OCI-LY1 (cell line): ENCODE results near the gene CFAP251.

Experiments used
- H2AFZ ChIP-seq: fragments of 200-600 bp; sonication (generic), shearing (Covaris generic); 2 replicates; pipeline ENCODE4 v1.6.0; 2014; ENCODE audit warnings: antibody characterized with exemption, mild to moderate bottlenecking, low read length
- H3F3A ChIP-seq: fragments of 200-600 bp; sonication (generic), shearing (Covaris generic); 2 replicates; pipeline ENCODE4 v1.6.0; 2014; ENCODE audit warnings: mild to moderate bottlenecking, antibody characterized with exemption, low read length, moderate library complexity; ENCODE audit not compliant: insufficient read depth
- H3K27ac ChIP-seq: fragments of 200-600 bp; sonication (generic); 2 replicates; pipeline ENCODE4 v1.5.1; 2014; ENCODE audit warnings: low read length, mixed run types, mild to moderate bottlenecking, low read depth; ENCODE audit not compliant: poor library complexity, severe bottlenecking
- H3K27me3 ChIP-seq: fragments of 200-600 bp; sonication (generic); 2 replicates; pipeline ENCODE4 v1.6.0; 2014; ENCODE audit warnings: antibody characterized with exemption, mild to moderate bottlenecking, low read length, moderate library complexity; ENCODE audit not compliant: insufficient read depth
- H3K36me3 ChIP-seq: fragments of 200-600 bp; sonication (generic); 2 replicates; pipeline ENCODE4 v1.6.1; 2014; ENCODE audit warnings: mild to moderate bottlenecking, antibody characterized with exemption, low read length, moderate library complexity, mixed read lengths; ENCODE audit not compliant: insufficient read depth
- H3K4me1 ChIP-seq: fragments of 200-600 bp; sonication (generic); 2 replicates; pipeline ENCODE4 v1.5.1; 2014; ENCODE audit warnings: mild to moderate bottlenecking, low read length, moderate library complexity; ENCODE audit not compliant: insufficient read depth, severe bottlenecking
- H3K4me2 ChIP-seq: fragments of 200-600 bp; sonication (generic), shearing (Covaris generic); 2 replicates; pipeline ENCODE4 v1.6.1; 2014; ENCODE audit warnings: low read length
- H3K4me3 ChIP-seq: fragments of 200-600 bp; sonication (generic); 2 replicates; pipeline ENCODE4 v1.5.1; 2014; ENCODE audit warnings: low read length, low read depth, mild to moderate bottlenecking, mixed read lengths; ENCODE audit not compliant: poor library complexity, severe bottlenecking
- H3K79me2 ChIP-seq: fragments of 200-600 bp; shearing (Covaris generic); 2 replicates; pipeline ENCODE4 v1.6.1; 2016; ENCODE audit warnings: mixed run types, low read length, mixed read lengths; ENCODE audit not compliant: insufficient read depth
- H3K9ac ChIP-seq: fragments of 200-600 bp; sonication (generic), shearing (Covaris generic); 2 replicates; pipeline ENCODE4 v1.6.1; 2014; ENCODE audit warnings: mild to moderate bottlenecking, low read length, mixed read lengths
- H3K9me2 ChIP-seq: fragments of 200-600 bp; sonication (generic), shearing (Covaris generic); 2 replicates; pipeline ENCODE4 v1.6.1; 2014; ENCODE audit warnings: low read depth, mild to moderate bottlenecking, low read length, mixed read lengths
- H3K9me3 ChIP-seq: fragments of 200-600 bp; shearing (Covaris generic); 2 replicates; pipeline ENCODE4 v1.6.1; 2014; ENCODE audit warnings: low read length, mixed read lengths
- H4K20me1 ChIP-seq: fragments of 200-600 bp; sonication (generic), shearing (Covaris generic); 2 replicates; pipeline ENCODE4 v1.6.0; 2016; ENCODE audit warnings: mild to moderate bottlenecking, low read length; ENCODE audit not compliant: insufficient read depth
- CTCF ChIP-seq: fragments of 200-600 bp; sonication (generic), shearing (Covaris generic); IDR thresholded peaks from 2 replicates; pipeline ENCODE4 v1.5.1; 2017; ENCODE audit warnings: mild to moderate bottlenecking, antibody characterized with exemption, low read length, moderate library complexity, mixed read lengths
- EZH2 ChIP-seq: fragments of 200-600 bp; sonication (generic), shearing (Covaris generic); IDR thresholded peaks from 2 replicates; pipeline ENCODE4 v1.8.0; 2017; ENCODE audit warnings: borderline replicate concordance, mixed run types, mild to moderate bottlenecking, antibody characterized with exemption, low read length, moderate library complexity, mixed read lengths

The CFAP251 gene

GRCh38 chr12:121905746-121906145 lies 12.6 kb upstream of the CFAP251 start:
- Histone ChIP-seq H3F3A (no peaks in the 10 kb centered on the region), H2AFZ (no peak overlapping the region), H3K9ac (no peak overlapping the region), H3K27me3 (no peaks in the 10 kb centered on the region), H3K4me2 (no peak overlapping the region), H3K79me2 (no peaks in the 10 kb centered on the region), H3K9me2 (no peaks in the 10 kb centered on the region), H3K9me3 (no peaks in the 10 kb centered on the region), H3K4me1 (no peaks in the 10 kb centered on the region), H4K20me1 (no peaks in the 10 kb centered on the region), H3K36me3 (peaks cover 72% of the 10 kb centered on the region), H3K27ac (no peak overlapping the region), H3K4me3 (no peak overlapping the region)
- TF ChIP-seq CTCF (no peak), EZH2 (no peak)

- no peak overlapping the region for H3K4me2 ChIP-seq
- H3K9ac ChIP-seq: no peak overlapping the region
- no peaks in the 10 kb centered on the region for H3K27me3 ChIP-seq
These were observed 9.7 kb upstream of the CFAP251 start for GRCh38 chr12:121908702-121909101.

GRCh38 chr12:121911824-121912585 lies 6.4 kb upstream of the CFAP251 start:
- Histone ChIP-seq H3K4me3 (no peak overlapping the region), H3K27me3 (no peaks in the 10 kb centered on the region), H3K9me2 (no peaks in the 10 kb centered on the region), H3K79me2 (no peaks in the 10 kb centered on the region), H3K27ac (no peak overlapping the region), H3F3A (peaks cover under 1% of the 10 kb centered on the region; the same call in 1 of the 2 replicates), H3K9me3 (no peaks in the 10 kb centered on the region), H2AFZ (no peak overlapping the region), H3K4me1 (peaks cover 20% of the 10 kb centered on the region), H4K20me1 (no peaks in the 10 kb centered on the region), H3K9ac (no peak overlapping the region), H3K36me3 (peaks cover 65% of the 10 kb centered on the region), H3K4me2 (no peak overlapping the region)
- TF ChIP-seq CTCF: no peak
- no peak for TF ChIP-seq EZH2

More at GRCh38 chr12:121908702-121909101, 9.7 kb upstream of the CFAP251 start:
- no peak overlapping the region for H3K27ac ChIP-seq
- TF ChIP-seq EZH2 (no peak), CTCF (no peak)
- H3K36me3 ChIP-seq: peaks cover 62% of the 10 kb centered on the region
- H4K20me1 ChIP-seq: no peaks in the 10 kb centered on the region
- no peaks in the 10 kb centered on the region for H3F3A ChIP-seq
- no peak overlapping the region for H3K4me3 ChIP-seq
- H3K4me1 ChIP-seq: no peaks in the 10 kb centered on the region
- no peaks in the 10 kb centered on the region for H3K79me2 ChIP-seq
- H3K9me2 ChIP-seq: no peaks in the 10 kb centered on the region
- H2AFZ ChIP-seq: no peak overlapping the region
- H3K9me3 ChIP-seq: no peaks in the 10 kb centered on the region
